Measurements from ENCODE around the gene EWSR1. TPM values are rescaled to one million over a fixed set of nuclear protein-coding genes. Genes with fewer than 3 reads are reported as not detected.
A peak's percentile ranks its signal among the peaks of the same experiment; 100 is the strongest.

EWSR1 gene
- total and polyA plus RNA-seq, 7 donors: 78.5 to 230 (median 152) TPM

- TF ChIP-seq CTCF (IDR thresholded peaks at IDR 0.05): no peak
- intact Hi-C loops (cut with DNase I): no loop called here
- ATAC-seq: no peak
- no peaks in the 10 kb centered on the region for H3K27me3 ChIP-seq (ENCODE audit: insufficient read depth in 3 of 3, low read length in 2 of 3)
- no peak overlapping the region for H3K27ac ChIP-seq
- peaks cover 6 to 63% of the 10 kb centered on the region in 2 donors for H3K36me3 ChIP-seq (ENCODE audit: insufficient read depth in 1 of 2, low read depth in 1 of 2)
- H3K4me3 ChIP-seq: no peak overlapping the region
- H3K9me3 ChIP-seq: no peaks in the 10 kb centered on the region
- H3K4me1 ChIP-seq: peaks cover 66% of the 10 kb centered on the region
- DNase-seq: no peak
- 28 to 44% (median 34%) methylated on average over 2 of the region's 2 CpGs for WGBS, 3 donors
Measured at GRCh38 chr22:29272624-29273023, 4.6 kb downstream of the EWSR1 start.

- H3K27me3 ChIP-seq (ENCODE audit: insufficient read depth in 3 of 3, low read length in 2 of 3): no peaks in the 10 kb centered on the region
- no peak overlapping the region for H3K4me3 ChIP-seq
- WGBS, 3 donors: 19 to 31% (median 24%) methylated on average over 3 of the region's 3 CpGs
- no peaks in the 10 kb centered on the region for H3K9me3 ChIP-seq
- intact Hi-C loops (cut with DNase I): no loop called here
- H3K36me3 ChIP-seq (ENCODE audit: insufficient read depth in 1 of 2, low read depth in 1 of 2): peaks cover 14 to 85% of the 10 kb centered on the region in 2 donors
- TF ChIP-seq CTCF (IDR thresholded peaks at IDR 0.05): no peak
- ATAC-seq (peak; percentile 54 to 83 (median 68)), DNase-seq (no peak)
- H3K4me1 ChIP-seq: peaks cover 69% of the 10 kb centered on the region
- H3K27ac ChIP-seq: peak overlapping the region; percentile 12
Measured at GRCh38 chr22:29275167-29275566, 7.1 kb downstream of the EWSR1 start.

- Histone ChIP-seq H3K4me1 (peaks cover 61% of the 10 kb centered on the region), H3K9me3 (no peaks in the 10 kb centered on the region), H3K27ac (peak overlapping the region; percentile 12), H3K36me3 (ENCODE audit: insufficient read depth in 1 of 2, low read depth in 1 of 2) (peaks cover 18 to 91% of the 10 kb centered on the region in 2 donors), H3K4me3 (no peak overlapping the region), H3K27me3 (ENCODE audit: insufficient read depth in 3 of 3, low read length in 2 of 3) (no peaks in the 10 kb centered on the region)
- peak in 1 of 4 donors; percentile 13 for ATAC-seq
- DNase-seq: no peak
- WGBS, 3 donors: 61 to 78% (median 67%) methylated on average over 3 of the region's 3 CpGs
- intact Hi-C loops (cut with DNase I): no loop called here
- TF ChIP-seq CTCF (IDR thresholded peaks at IDR 0.05): no peak
Measured at GRCh38 chr22:29275819-29276565, 7.9 kb downstream of the EWSR1 start.

GRCh38 chr22:29277927-29278326, 9.9 kb downstream of the EWSR1 start:
- H3K27ac ChIP-seq: no peak overlapping the region
- peaks cover 18 to 100% of the 10 kb centered on the region in 2 donors for H3K36me3 ChIP-seq (ENCODE audit: insufficient read depth in 1 of 2, low read depth in 1 of 2)
- no peak for ATAC-seq
- peaks cover 42% of the 10 kb centered on the region for H3K4me1 ChIP-seq
- H3K4me3 ChIP-seq: no peak overlapping the region
- no peak for TF ChIP-seq CTCF (IDR thresholded peaks at IDR 0.05)
- intact Hi-C loops (cut with DNase I): no loop called here
- no peaks in the 10 kb centered on the region for H3K27me3 ChIP-seq (ENCODE audit: insufficient read depth in 3 of 3, low read length in 2 of 3)
- 98 to 100% (median 100%) methylated on average over 1 of the region's 1 CpG for WGBS, 3 donors
- no peak for DNase-seq
- H3K9me3 ChIP-seq: no peaks in the 10 kb centered on the region

Measured in psoas muscle (tissue), 8 donors.